NCI-H2196 (cell line): Measurements from ENCODE around the gene MTCL1.

Experiments used
- DNase-seq: peaks from one replicate; lab custom pipeline; 2025; ENCODE audit not compliant: unreplicated experiment; lab: John Stamatoyannopoulos, UW

Gene MTCL1

GRCh38 chr18:8766559-8767293, 61.4 kb downstream of the MTCL1 start:
- DNase-seq: no peak

GRCh38 chr18:8767340-8767739, 62.0 kb downstream of the MTCL1 start:
- DNase-seq: no peak

GRCh38 chr18:8769509-8770095, 64.2 kb downstream of the MTCL1 start:
- no peak for DNase-seq

GRCh38 chr18:8770657-8771056, 65.3 kb downstream of the MTCL1 start:
- DNase-seq: no peak

- peak; percentile 20 for DNase-seq
These were observed 66.6 kb downstream of the MTCL1 start for GRCh38 chr18:8771930-8772329.

GRCh38 chr18:8773980-8774379, 68.6 kb downstream of the MTCL1 start:
- no peak for DNase-seq

GRCh38 chr18:8776013-8776943, 70.9 kb downstream of the MTCL1 start:
- no peak for DNase-seq

- no peak for DNase-seq
These were observed 72.5 kb downstream of the MTCL1 start for GRCh38 chr18:8777846-8778245.

- no peak for DNase-seq
These were observed 73.0 kb downstream of the MTCL1 start for GRCh38 chr18:8778386-8778785.

- DNase-seq: no peak
These were observed 73.5 kb downstream of the MTCL1 start for GRCh38 chr18:8778824-8779223.

GRCh38 chr18:8779251-8779650, 73.9 kb downstream of the MTCL1 start:
- DNase-seq: no peak

- DNase-seq: no peak
These were observed 74.9 kb downstream of the MTCL1 start for GRCh38 chr18:8780227-8780626.

GRCh38 chr18:8781671-8782070, 76.3 kb downstream of the MTCL1 start:
- no peak for DNase-seq

- no peak for DNase-seq
These were observed 78.1 kb downstream of the MTCL1 start for GRCh38 chr18:8783335-8783993.

GRCh38 chr18:8783994-8784530, 78.7 kb downstream of the MTCL1 start:
- no peak for DNase-seq

GRCh38 chr18:8785261-8785660, 79.9 kb downstream of the MTCL1 start:
- DNase-seq: no peak

GRCh38 chr18:8785855-8786482, 80.6 kb downstream of the MTCL1 start:
- DNase-seq: no peak

GRCh38 chr18:8786483-8787370, 81.4 kb downstream of the MTCL1 start:
- no peak for DNase-seq

GRCh38 chr18:8787371-8787670, 82.0 kb downstream of the MTCL1 start:
- no peak for DNase-seq

- DNase-seq: no peak
These were observed 82.4 kb downstream of the MTCL1 start for GRCh38 chr18:8787794-8788193.
